Thyroid gland (tissue), 4 donors: ENCODE results near the gene CDC42SE2.

Experiments used
- CTCF ChIP-seq, 6 experiments: fragments of 200-600 bp in 3 of 6; fragments of 450-650 bp in 3 of 6; sonication (generic) in 3 of 6; IDR thresholded peaks; one replicate each; pipeline ENCODE4 v1.5.1; 2016 to 2019; ENCODE audit warnings: antibody characterized with exemption in 6 of 6, mild to moderate bottlenecking in 2 of 6, inconsistent platforms in 1 of 6, moderate library complexity in 1 of 6
- POLR2A ChIP-seq, 2 donors: fragments of 450-650 bp; IDR thresholded peaks; one replicate each; pipeline ENCODE4 v1.6.1; 2017; ENCODE audit warnings: antibody characterized with exemption in 2 of 2, mild to moderate bottlenecking in 2 of 2, moderate library complexity in 1 of 2

GRCh38 chr5:131272307-131272706, 8.5 kb downstream of the CDC42SE2 start:
- TF ChIP-seq POLR2A (IDR thresholded peaks at IDR 0.05) (no peak), CTCF (IDR thresholded peaks at IDR 0.05) (no peak)
